Panc1 (cell line): ENCODE results near the gene ERICH6B.

Experiments used
- CTCF ChIP-seq: fragments of 450-650 bp; IDR thresholded peaks from 2 replicates; pipeline ENCODE4 v1.5.1; 2017; ENCODE audit warnings: mild to moderate bottlenecking
- POLR2AphosphoS5 ChIP-seq: IDR thresholded peaks from 2 replicates; pipeline ENCODE4 v1.6.1; 2012; ENCODE audit warnings: mild to moderate bottlenecking, low read depth, low read length, moderate library complexity
- REST ChIP-seq, 2 experiments: IDR thresholded peaks; 2 replicates each; pipeline ENCODE4 v1.6.1; 2011 to 2012; ENCODE audit warnings: low read depth in 2 of 2, control low read depth in 1 of 2, low read length in 1 of 2, mild to moderate bottlenecking in 1 of 2, moderate library complexity in 1 of 2; ENCODE audit not compliant: insufficient read depth in 1 of 2
- SIN3A ChIP-seq: IDR thresholded peaks from 2 replicates; pipeline ENCODE4 v1.6.1; 2012; ENCODE audit warnings: low read depth, mild to moderate bottlenecking, low read length, moderate library complexity, borderline replicate concordance; ENCODE audit not compliant: insufficient read depth

- no peak for TF ChIP-seq POLR2AphosphoS5
- TF ChIP-seq CTCF: no peak
- no peak for TF ChIP-seq REST (IDR thresholded peaks at IDR 0.05; ENCODE audit: insufficient read depth in 1 of 2, low read depth in 2 of 2, low read length in 1 of 2)
- no peak for TF ChIP-seq SIN3A
Measured at GRCh38 chr13:45630791-45631190, 15.3 kb upstream of the ERICH6B start.
